Activated T-cell treated with anti-CD3 and anti-CD28 coated beads, Interleukin-2, amount 50 U/mL, for 1 hour (primary cell): ENCODE data around the gene NSD1.
"Not testable (repeated sequence)": the region's sequence is repeated elsewhere in the genome, so short reads cannot be mapped to it uniquely, and the experiment has no call there.

Experiments
- DNase-seq: peaks from one replicate; pipeline ENCODE4 v3.0.0-alpha.2; 2020

NSD1 gene

GRCh38 chr5:177241768-177242167 is 108.2 kb downstream of the NSD1 start:
- no peak for DNase-seq

- DNase-seq, result no peak
Observed at GRCh38 chr5:177242304-177242703, 108.7 kb downstream of the NSD1 start.

GRCh38 chr5:177249761-177250537 is 116.4 kb downstream of the NSD1 start:
- DNase-seq, result no peak

- no peak for DNase-seq
Observed at GRCh38 chr5:177253252-177253651, 119.7 kb downstream of the NSD1 start.

- DNase-seq, result no peak
Observed at GRCh38 chr5:177256296-177256695, 122.7 kb downstream of the NSD1 start.

- not testable (repeated sequence) for DNase-seq
Observed at GRCh38 chr5:177258711-177259110, 125.1 kb downstream of the NSD1 start.

- DNase-seq, result no peak
Observed at GRCh38 chr5:177260961-177261360, 127.4 kb downstream of the NSD1 start.

- DNase-seq, result no peak
Observed at GRCh38 chr5:177261510-177261909, 127.9 kb downstream of the NSD1 start.

GRCh38 chr5:177264178-177264577 is 130.6 kb downstream of the NSD1 start:
- DNase-seq, result no peak

- no peak for DNase-seq
Observed at GRCh38 chr5:177265395-177265794, 131.8 kb downstream of the NSD1 start.

GRCh38 chr5:177269232-177269895 is 135.8 kb downstream of the NSD1 start:
- no peak for DNase-seq

- DNase-seq, result no peak
Observed at GRCh38 chr5:177269976-177270375, 136.4 kb downstream of the NSD1 start.

- no peak for DNase-seq
Observed at GRCh38 chr5:177270653-177271052, 137.1 kb downstream of the NSD1 start.

- DNase-seq, result no peak
Observed at GRCh38 chr5:177271113-177271512, 137.5 kb downstream of the NSD1 start.

- no peak for DNase-seq
Observed at GRCh38 chr5:177275883-177276282, 142.3 kb downstream of the NSD1 start.

- no peak for DNase-seq
Observed at GRCh38 chr5:177276886-177277285, 143.3 kb downstream of the NSD1 start.

GRCh38 chr5:177288191-177288590 is 154.6 kb downstream of the NSD1 start:
- no peak for DNase-seq

GRCh38 chr5:177290816-177291596 is 157.4 kb downstream of the NSD1 start:
- no peak for DNase-seq

GRCh38 chr5:177291735-177292134 is 158.2 kb downstream of the NSD1 start:
- no peak for DNase-seq

GRCh38 chr5:177293819-177294581 is 160.4 kb downstream of the NSD1 start:
- no peak for DNase-seq

- DNase-seq, result no peak
Observed at GRCh38 chr5:177294632-177295031, 161.1 kb downstream of the NSD1 start.

- DNase-seq, result no peak
Observed at GRCh38 chr5:177295924-177296323, 162.4 kb downstream of the NSD1 start.

- no peak for DNase-seq
Observed at GRCh38 chr5:177296581-177296980, 163.0 kb downstream of the NSD1 start.
